Measurements from ENCODE around the gene UBE4B.

UBE4B gene

GRCh38 chr1:10177876-10178275 lies 145.1 kb downstream of the UBE4B start:
- Histone ChIP-seq H3K9me3 (ENCODE audit: control insufficient read depth, insufficient read depth, low read length) (no peaks in the 10 kb centered on the region), H3K27me3 (ENCODE audit: control insufficient read depth, insufficient read depth, low read length) (no peaks in the 10 kb centered on the region), H3K9ac (ENCODE audit: low read depth, low read length) (no peak overlapping the region), H3K36me3 (ENCODE audit: control insufficient read depth, insufficient read depth, low read length) (peaks cover 40% of the 10 kb centered on the region), H3K27ac (ENCODE audit: low read depth, low read length) (peak overlapping the region; percentile 85), H3K4me1 (ENCODE audit: control insufficient read depth, insufficient read depth, low read length) (peaks cover 18% of the 10 kb centered on the region), H3K4me3 (ENCODE audit: low read depth, low read length) (no peak overlapping the region)

- Histone ChIP-seq H3K4me3 (ENCODE audit: low read depth, low read length) (no peak overlapping the region), H3K36me3 (ENCODE audit: control insufficient read depth, insufficient read depth, low read length) (peaks cover 34% of the 10 kb centered on the region), H3K27me3 (ENCODE audit: control insufficient read depth, insufficient read depth, low read length) (no peaks in the 10 kb centered on the region), H3K4me1 (ENCODE audit: control insufficient read depth, insufficient read depth, low read length) (peaks cover 18% of the 10 kb centered on the region), H3K27ac (ENCODE audit: low read depth, low read length) (peak overlapping the region; percentile 85), H3K9ac (ENCODE audit: low read depth, low read length) (peak overlapping the region; percentile 56; the same call in 1 of the 2 replicates), H3K9me3 (ENCODE audit: control insufficient read depth, insufficient read depth, low read length) (no peaks in the 10 kb centered on the region)
These were observed 146.0 kb downstream of the UBE4B start for GRCh38 chr1:10178597-10179405.

GRCh38 chr1:10179406-10180091 lies 146.8 kb downstream of the UBE4B start:
- Histone ChIP-seq H3K9ac (ENCODE audit: low read depth, low read length) (no peak overlapping the region), H3K36me3 (ENCODE audit: control insufficient read depth, insufficient read depth, low read length) (peaks cover 33% of the 10 kb centered on the region), H3K9me3 (ENCODE audit: control insufficient read depth, insufficient read depth, low read length) (no peaks in the 10 kb centered on the region), H3K27me3 (ENCODE audit: control insufficient read depth, insufficient read depth, low read length) (no peaks in the 10 kb centered on the region), H3K4me3 (ENCODE audit: low read depth, low read length) (no peak overlapping the region), H3K27ac (ENCODE audit: low read depth, low read length) (peak overlapping the region; percentile 85), H3K4me1 (ENCODE audit: control insufficient read depth, insufficient read depth, low read length) (peaks cover 18% of the 10 kb centered on the region)

- no peaks in the 10 kb centered on the region for H3K27me3 ChIP-seq (ENCODE audit: control insufficient read depth, insufficient read depth, low read length)
- H3K27ac ChIP-seq (ENCODE audit: low read depth, low read length) = no peak overlapping the region
- peaks cover 27% of the 10 kb centered on the region for H3K36me3 ChIP-seq (ENCODE audit: control insufficient read depth, insufficient read depth, low read length)
- H3K9me3 ChIP-seq (ENCODE audit: control insufficient read depth, insufficient read depth, low read length) = no peaks in the 10 kb centered on the region
- peaks cover 18% of the 10 kb centered on the region for H3K4me1 ChIP-seq (ENCODE audit: control insufficient read depth, insufficient read depth, low read length)
- H3K9ac ChIP-seq (ENCODE audit: low read depth, low read length) = no peak overlapping the region
- H3K4me3 ChIP-seq (ENCODE audit: low read depth, low read length) = no peak overlapping the region
These were observed 148.4 kb downstream of the UBE4B start for GRCh38 chr1:10181154-10181553.

GRCh38 chr1:10185759-10186158 lies 153.0 kb downstream of the UBE4B start:
- no peak overlapping the region for H3K27ac ChIP-seq (ENCODE audit: low read depth, low read length)
- no peaks in the 10 kb centered on the region for H3K4me1 ChIP-seq (ENCODE audit: control insufficient read depth, insufficient read depth, low read length)
- H3K36me3 ChIP-seq (ENCODE audit: control insufficient read depth, insufficient read depth, low read length) = peaks cover 5% of the 10 kb centered on the region; the same call in 1 of the 2 replicates
- H3K4me3 ChIP-seq (ENCODE audit: low read depth, low read length) = no peak overlapping the region
- H3K27me3 ChIP-seq (ENCODE audit: control insufficient read depth, insufficient read depth, low read length) = no peaks in the 10 kb centered on the region
- no peak overlapping the region for H3K9ac ChIP-seq (ENCODE audit: low read depth, low read length)
- no peaks in the 10 kb centered on the region for H3K9me3 ChIP-seq (ENCODE audit: control insufficient read depth, insufficient read depth, low read length)

- H3K9ac ChIP-seq (ENCODE audit: low read depth, low read length) = no peak overlapping the region
- H3K27ac ChIP-seq (ENCODE audit: low read depth, low read length) = no peak overlapping the region
- no peak overlapping the region for H3K4me3 ChIP-seq (ENCODE audit: low read depth, low read length)
- no peaks in the 10 kb centered on the region for H3K9me3 ChIP-seq (ENCODE audit: control insufficient read depth, insufficient read depth, low read length)
- H3K27me3 ChIP-seq (ENCODE audit: control insufficient read depth, insufficient read depth, low read length) = no peaks in the 10 kb centered on the region
- no peaks in the 10 kb centered on the region for H3K4me1 ChIP-seq (ENCODE audit: control insufficient read depth, insufficient read depth, low read length)
- no peaks in the 10 kb centered on the region for H3K36me3 ChIP-seq (ENCODE audit: control insufficient read depth, insufficient read depth, low read length)
These were observed 153.7 kb downstream of the UBE4B start for GRCh38 chr1:10186331-10187025.

GRCh38 chr1:10187026-10187334 lies 154.2 kb downstream of the UBE4B start:
- Histone ChIP-seq H3K27me3 (ENCODE audit: control insufficient read depth, insufficient read depth, low read length) (no peaks in the 10 kb centered on the region), H3K4me3 (ENCODE audit: low read depth, low read length) (no peak overlapping the region), H3K9me3 (ENCODE audit: control insufficient read depth, insufficient read depth, low read length) (no peaks in the 10 kb centered on the region), H3K27ac (ENCODE audit: low read depth, low read length) (no peak overlapping the region), H3K4me1 (ENCODE audit: control insufficient read depth, insufficient read depth, low read length) (no peaks in the 10 kb centered on the region), H3K9ac (ENCODE audit: low read depth, low read length) (no peak overlapping the region), H3K36me3 (ENCODE audit: control insufficient read depth, insufficient read depth, low read length) (no peaks in the 10 kb centered on the region)

GRCh38 chr1:10188133-10188650 lies 155.4 kb downstream of the UBE4B start:
- no peak overlapping the region for H3K27ac ChIP-seq (ENCODE audit: low read depth, low read length)
- H3K36me3 ChIP-seq (ENCODE audit: control insufficient read depth, insufficient read depth, low read length) = no peaks in the 10 kb centered on the region
- no peaks in the 10 kb centered on the region for H3K9me3 ChIP-seq (ENCODE audit: control insufficient read depth, insufficient read depth, low read length)
- H3K4me1 ChIP-seq (ENCODE audit: control insufficient read depth, insufficient read depth, low read length) = no peaks in the 10 kb centered on the region
- no peak overlapping the region for H3K4me3 ChIP-seq (ENCODE audit: low read depth, low read length)
- H3K9ac ChIP-seq (ENCODE audit: low read depth, low read length) = no peak overlapping the region
- H3K27me3 ChIP-seq (ENCODE audit: control insufficient read depth, insufficient read depth, low read length) = no peaks in the 10 kb centered on the region

- Histone ChIP-seq H3K9me3 (ENCODE audit: control insufficient read depth, insufficient read depth, low read length) (no peaks in the 10 kb centered on the region), H3K27ac (ENCODE audit: low read depth, low read length) (no peak overlapping the region), H3K4me3 (ENCODE audit: low read depth, low read length) (no peak overlapping the region), H3K36me3 (ENCODE audit: control insufficient read depth, insufficient read depth, low read length) (no peaks in the 10 kb centered on the region), H3K4me1 (ENCODE audit: control insufficient read depth, insufficient read depth, low read length) (no peaks in the 10 kb centered on the region), H3K27me3 (ENCODE audit: control insufficient read depth, insufficient read depth, low read length) (no peaks in the 10 kb centered on the region), H3K9ac (ENCODE audit: low read depth, low read length) (no peak overlapping the region)
These were observed 156.9 kb downstream of the UBE4B start for GRCh38 chr1:10189659-10190058.

GRCh38 chr1:10192263-10192662 lies 159.5 kb downstream of the UBE4B start:
- no peaks in the 10 kb centered on the region for H3K36me3 ChIP-seq (ENCODE audit: control insufficient read depth, insufficient read depth, low read length)
- H3K9me3 ChIP-seq (ENCODE audit: control insufficient read depth, insufficient read depth, low read length) = no peaks in the 10 kb centered on the region
- H3K4me1 ChIP-seq (ENCODE audit: control insufficient read depth, insufficient read depth, low read length) = no peaks in the 10 kb centered on the region
- no peak overlapping the region for H3K27ac ChIP-seq (ENCODE audit: low read depth, low read length)
- H3K9ac ChIP-seq (ENCODE audit: low read depth, low read length) = no peak overlapping the region
- H3K4me3 ChIP-seq (ENCODE audit: low read depth, low read length) = no peak overlapping the region
- H3K27me3 ChIP-seq (ENCODE audit: control insufficient read depth, insufficient read depth, low read length) = no peaks in the 10 kb centered on the region

- Histone ChIP-seq H3K27ac (ENCODE audit: low read depth, low read length) (no peak overlapping the region), H3K36me3 (ENCODE audit: control insufficient read depth, insufficient read depth, low read length) (no peaks in the 10 kb centered on the region), H3K27me3 (ENCODE audit: control insufficient read depth, insufficient read depth, low read length) (no peaks in the 10 kb centered on the region), H3K4me1 (ENCODE audit: control insufficient read depth, insufficient read depth, low read length) (no peaks in the 10 kb centered on the region), H3K4me3 (ENCODE audit: low read depth, low read length) (no peak overlapping the region), H3K9ac (ENCODE audit: low read depth, low read length) (no peak overlapping the region), H3K9me3 (ENCODE audit: control insufficient read depth, insufficient read depth, low read length) (no peaks in the 10 kb centered on the region)
These were observed 160.5 kb downstream of the UBE4B start for GRCh38 chr1:10193288-10193687.

Data from HUES48 (cell line).